ENCODE measurements around the gene MYO3A.
"Not testable (repeated sequence)": the region's sequence is repeated elsewhere in the genome, so short reads cannot be mapped to it uniquely, and the experiment has no call there.

The MYO3A gene

DNA sequence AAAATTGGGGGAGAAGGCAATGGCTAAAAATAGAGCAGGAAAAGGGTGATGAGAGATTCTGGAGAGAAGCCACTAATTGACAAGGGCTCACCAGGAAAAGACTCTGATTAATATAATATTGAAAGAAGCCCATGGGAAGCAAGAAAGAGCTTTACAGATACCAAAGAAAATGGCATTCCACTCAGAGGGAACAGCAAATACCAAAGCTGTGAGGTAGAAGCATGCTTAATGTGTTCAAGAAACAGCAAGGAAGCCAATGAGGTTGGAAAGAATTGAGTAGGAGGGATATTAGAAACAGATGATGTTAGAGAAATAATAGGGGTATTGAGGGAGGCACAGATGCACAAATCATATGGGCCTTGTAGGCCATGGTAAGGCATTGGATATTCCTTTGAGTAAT, 130.1 kb downstream of the MYO3A start:
- no peak overlapping the region for H3K27ac ChIP-seq (replicated peaks; ENCODE audit: low read length)
- H3K79me1 ChIP-seq (ENCODE audit: low read depth, low read length) = no peaks in the 10 kb centered on the region
- no peak overlapping the region for H3K4me3 ChIP-seq (ENCODE audit: low read length in 2 of 2)
- H3K4me2 ChIP-seq (ENCODE audit: insufficient read depth, low read length, poor library complexity, severe bottlenecking) = no peak overlapping the region
- H2BK12ac ChIP-seq (ENCODE audit: low read length) = no peak overlapping the region
- H3K9ac ChIP-seq (ENCODE audit: low read depth, low read length, poor library complexity) = no peak overlapping the region
- no peaks in the 10 kb centered on the region for H3K4me1 ChIP-seq (ENCODE audit: control insufficient read depth in 2 of 2, insufficient read depth in 1 of 2, low read depth in 1 of 2, low read length in 2 of 2)
- H2AK5ac ChIP-seq (ENCODE audit: low read depth, low read length) = no peak overlapping the region
- DNase-seq (ENCODE audit: low spot score) = no peak
- no peaks in the 10 kb centered on the region for H3K36me3 ChIP-seq (replicated peaks in 1 of 2; ENCODE audit: control insufficient read depth in 2 of 2, insufficient read depth in 2 of 2, low read length in 2 of 2)
- no peak overlapping the region for H3K4ac ChIP-seq (ENCODE audit: low read length)
- no peak overlapping the region for H3K14ac ChIP-seq (ENCODE audit: low read length)
- no peak overlapping the region for H3K18ac ChIP-seq (ENCODE audit: low read length)
- H2BK120ac ChIP-seq (ENCODE audit: low read depth, low read length) = no peak overlapping the region
- no peak overlapping the region for H3K23ac ChIP-seq (ENCODE audit: low read depth, low read length, poor library complexity)
- no peaks in the 10 kb centered on the region for H3K27me3 ChIP-seq (ENCODE audit: control insufficient read depth in 3 of 3, insufficient read depth in 3 of 3, low read depth in 1 of 3, low read length in 3 of 3)
- H2AFZ ChIP-seq (ENCODE audit: low read length) = no peak overlapping the region
- H4K91ac ChIP-seq (ENCODE audit: low read depth, low read length, poor library complexity) = no peak overlapping the region
- no peak overlapping the region for H4K8ac ChIP-seq (ENCODE audit: low read depth, low read length)
- no peaks in the 10 kb centered on the region for H3K9me3 ChIP-seq (replicated peaks in 1 of 2; ENCODE audit: control insufficient read depth in 2 of 2, insufficient read depth in 1 of 2, low read depth in 1 of 2, low read length in 2 of 2)
- no peak overlapping the region for H2BK15ac ChIP-seq (ENCODE audit: low read length)
- H2BK5ac ChIP-seq (ENCODE audit: low read length) = no peak overlapping the region

DNA sequence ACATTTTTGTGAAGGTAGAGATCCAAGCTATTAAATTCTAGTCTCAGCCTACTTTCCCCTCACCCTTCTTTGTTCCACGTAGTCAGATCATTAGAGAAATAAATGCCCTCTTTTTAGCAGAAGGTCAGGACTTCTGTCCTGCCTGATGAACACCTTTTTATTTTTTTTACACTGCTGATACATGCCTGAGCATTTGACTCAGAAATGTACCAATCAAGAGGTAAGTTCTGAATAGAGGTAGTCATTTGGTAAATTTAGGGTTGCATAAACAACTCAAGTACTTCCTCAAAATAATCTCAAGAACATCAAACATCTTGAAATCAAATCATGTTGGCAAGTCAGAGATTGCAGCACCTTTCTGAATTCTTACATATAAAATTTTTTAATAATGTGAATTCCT, 133.7 kb downstream of the MYO3A start:
- no peak overlapping the region for H2BK15ac ChIP-seq (ENCODE audit: low read length)
- no peak for DNase-seq (ENCODE audit: low spot score)
- no peak overlapping the region for H3K23ac ChIP-seq (ENCODE audit: low read depth, low read length, poor library complexity)
- no CpG with 5 or more reads among the region's 1 CpG for WGBS, 2 donors (ENCODE audit: extremely low coverage in 2 of 2, insufficient read length in 2 of 2, insufficient replicate concordance in 1 of 2)
- H2BK5ac ChIP-seq (ENCODE audit: low read length) = no peak overlapping the region
- no peak overlapping the region for H4K91ac ChIP-seq (ENCODE audit: low read depth, low read length, poor library complexity)
- no peak overlapping the region for H2BK12ac ChIP-seq (ENCODE audit: low read length)
- H3K4me3 ChIP-seq (ENCODE audit: low read length in 2 of 2) = no peak overlapping the region
- no peak overlapping the region for H3K14ac ChIP-seq (ENCODE audit: low read length)
- no peaks in the 10 kb centered on the region for H3K27me3 ChIP-seq (ENCODE audit: control insufficient read depth in 3 of 3, insufficient read depth in 3 of 3, low read depth in 1 of 3, low read length in 3 of 3)
- H2AFZ ChIP-seq (ENCODE audit: low read length) = no peak overlapping the region
- no peak overlapping the region for H4K8ac ChIP-seq (ENCODE audit: low read depth, low read length)
- no peak overlapping the region for H3K18ac ChIP-seq (ENCODE audit: low read length)
- no peak overlapping the region for H3K4ac ChIP-seq (ENCODE audit: low read length)
- no peak overlapping the region for H3K27ac ChIP-seq (replicated peaks; ENCODE audit: low read length)
- H2BK120ac ChIP-seq (ENCODE audit: low read depth, low read length) = no peak overlapping the region
- H3K9ac ChIP-seq (ENCODE audit: low read depth, low read length, poor library complexity) = no peak overlapping the region
- H3K4me2 ChIP-seq (ENCODE audit: insufficient read depth, low read length, poor library complexity, severe bottlenecking) = no peak overlapping the region
- H3K9me3 ChIP-seq (replicated peaks in 1 of 2; ENCODE audit: control insufficient read depth in 2 of 2, insufficient read depth in 1 of 2, low read depth in 1 of 2, low read length in 2 of 2) = no peaks in the 10 kb centered on the region
- H2AK5ac ChIP-seq (ENCODE audit: low read depth, low read length) = no peak overlapping the region
- H3K4me1 ChIP-seq (ENCODE audit: control insufficient read depth in 2 of 2, insufficient read depth in 1 of 2, low read depth in 1 of 2, low read length in 2 of 2) = no peaks in the 10 kb centered on the region
- H3K79me1 ChIP-seq (ENCODE audit: low read depth, low read length) = no peaks in the 10 kb centered on the region
- no peaks in the 10 kb centered on the region for H3K36me3 ChIP-seq (replicated peaks in 1 of 2; ENCODE audit: control insufficient read depth in 2 of 2, insufficient read depth in 2 of 2, low read length in 2 of 2)

DNA sequence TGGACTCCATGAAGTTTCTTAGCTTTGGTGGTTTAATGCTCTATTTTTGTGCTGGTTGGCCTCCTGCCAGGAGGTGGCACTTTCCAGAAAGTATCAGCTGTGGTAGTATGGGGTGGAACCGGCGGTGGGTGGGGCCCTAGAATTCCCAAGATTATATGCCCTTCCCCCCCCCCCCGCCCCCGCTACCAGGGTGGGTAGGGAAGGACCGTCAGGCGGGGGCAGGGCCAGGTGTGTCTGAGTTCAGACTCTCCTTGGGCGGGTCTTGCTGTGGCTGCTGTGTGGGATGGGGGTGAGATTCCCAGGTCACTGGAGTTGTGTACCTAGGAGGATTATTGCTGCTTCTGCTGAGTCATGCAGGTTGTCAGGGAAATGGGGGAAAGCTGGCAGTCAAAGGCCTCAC, 146.9 kb downstream of the MYO3A start:
- H4K8ac ChIP-seq (ENCODE audit: low read depth, low read length); H4K91ac ChIP-seq (ENCODE audit: low read depth, low read length, poor library complexity); H3K14ac ChIP-seq (ENCODE audit: low read length); H3K9ac ChIP-seq (ENCODE audit: low read depth, low read length, poor library complexity); H3K4ac ChIP-seq (ENCODE audit: low read length); H3K9me3 ChIP-seq (replicated peaks in 1 of 2; ENCODE audit: control insufficient read depth in 2 of 2, insufficient read depth in 1 of 2, low read depth in 1 of 2, low read length in 2 of 2); H3K79me1 ChIP-seq (ENCODE audit: low read depth, low read length); DNase-seq (ENCODE audit: low spot score); H3K4me1 ChIP-seq (ENCODE audit: control insufficient read depth in 2 of 2, insufficient read depth in 1 of 2, low read depth in 1 of 2, low read length in 2 of 2); H2BK12ac ChIP-seq (ENCODE audit: low read length); H2BK15ac ChIP-seq (ENCODE audit: low read length); H3K27me3 ChIP-seq (ENCODE audit: control insufficient read depth in 3 of 3, insufficient read depth in 3 of 3, low read depth in 1 of 3, low read length in 3 of 3); H2AK5ac ChIP-seq (ENCODE audit: low read depth, low read length); H3K27ac ChIP-seq (replicated peaks; ENCODE audit: low read length); H3K4me2 ChIP-seq (ENCODE audit: insufficient read depth, low read length, poor library complexity, severe bottlenecking); H3K18ac ChIP-seq (ENCODE audit: low read length); H2AFZ ChIP-seq (ENCODE audit: low read length); H2BK5ac ChIP-seq (ENCODE audit: low read length); H3K23ac ChIP-seq (ENCODE audit: low read depth, low read length, poor library complexity); H2BK120ac ChIP-seq (ENCODE audit: low read depth, low read length); H3K4me3 ChIP-seq (ENCODE audit: low read length in 2 of 2); H3K36me3 ChIP-seq (replicated peaks in 1 of 2; ENCODE audit: control insufficient read depth in 2 of 2, insufficient read depth in 2 of 2, low read length in 2 of 2): not testable (repeated sequence)
- WGBS, 2 donors (ENCODE audit: extremely low coverage in 2 of 2, insufficient read length in 2 of 2, insufficient replicate concordance in 1 of 2) = no CpG with 5 or more reads among the region's 7 CpGs

DNA sequence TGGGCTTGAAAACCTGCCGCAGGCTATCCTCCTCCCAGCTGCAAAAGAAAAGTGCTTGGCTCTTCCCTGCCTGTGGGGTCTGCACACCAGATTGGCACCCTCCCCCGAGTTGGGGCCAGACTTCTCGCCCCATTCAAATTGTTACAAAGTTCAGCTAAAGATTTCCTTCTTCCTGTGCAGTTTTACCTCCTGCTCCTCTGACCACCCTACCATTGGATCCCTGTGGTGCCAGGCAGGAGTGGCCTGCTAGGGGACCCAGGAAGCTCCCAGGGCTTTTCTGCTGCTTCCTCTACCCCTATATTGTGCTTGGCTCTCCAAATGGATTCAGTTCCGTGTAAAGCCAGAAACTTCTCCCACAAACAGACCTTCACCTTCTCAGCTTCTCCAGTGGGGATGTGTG, 147.4 kb downstream of the MYO3A start:
- WGBS, 2 donors (ENCODE audit: extremely low coverage in 2 of 2, insufficient read length in 2 of 2, insufficient replicate concordance in 1 of 2) = no CpG with 5 or more reads among the region's 4 CpGs
- no peak overlapping the region for H2BK120ac ChIP-seq (ENCODE audit: low read depth, low read length)
- no peak overlapping the region for H2BK5ac ChIP-seq (ENCODE audit: low read length)
- H2AFZ ChIP-seq (ENCODE audit: low read length) = no peak overlapping the region
- no peak overlapping the region for H3K18ac ChIP-seq (ENCODE audit: low read length)
- H3K4me3 ChIP-seq (ENCODE audit: low read length in 2 of 2) = no peak overlapping the region
- H3K9me3 ChIP-seq (replicated peaks in 1 of 2; ENCODE audit: control insufficient read depth in 2 of 2, insufficient read depth in 1 of 2, low read depth in 1 of 2, low read length in 2 of 2) = no peaks in the 10 kb centered on the region
- no peaks in the 10 kb centered on the region for H3K79me1 ChIP-seq (ENCODE audit: low read depth, low read length)
- H4K8ac ChIP-seq (ENCODE audit: low read depth, low read length) = no peak overlapping the region
- no peak overlapping the region for H3K9ac ChIP-seq (ENCODE audit: low read depth, low read length, poor library complexity)
- H3K36me3 ChIP-seq (replicated peaks in 1 of 2; ENCODE audit: control insufficient read depth in 2 of 2, insufficient read depth in 2 of 2, low read length in 2 of 2) = peaks cover 0 to 2% of the 10 kb centered on the region in 2 donors
- no peak overlapping the region for H3K4me2 ChIP-seq (ENCODE audit: insufficient read depth, low read length, poor library complexity, severe bottlenecking)
- H3K4ac ChIP-seq (ENCODE audit: low read length) = no peak overlapping the region
- H3K23ac ChIP-seq (ENCODE audit: low read depth, low read length, poor library complexity) = no peak overlapping the region
- no peak overlapping the region for H3K14ac ChIP-seq (ENCODE audit: low read length)
- no peaks in the 10 kb centered on the region for H3K27me3 ChIP-seq (ENCODE audit: control insufficient read depth in 3 of 3, insufficient read depth in 3 of 3, low read depth in 1 of 3, low read length in 3 of 3)
- H2BK12ac ChIP-seq (ENCODE audit: low read length) = no peak overlapping the region
- no peaks in the 10 kb centered on the region for H3K4me1 ChIP-seq (ENCODE audit: control insufficient read depth in 2 of 2, insufficient read depth in 1 of 2, low read depth in 1 of 2, low read length in 2 of 2)
- H3K27ac ChIP-seq (replicated peaks; ENCODE audit: low read length) = no peak overlapping the region
- DNase-seq (ENCODE audit: low spot score) = no peak
- no peak overlapping the region for H2AK5ac ChIP-seq (ENCODE audit: low read depth, low read length)
- no peak overlapping the region for H4K91ac ChIP-seq (ENCODE audit: low read depth, low read length, poor library complexity)
- H2BK15ac ChIP-seq (ENCODE audit: low read length) = no peak overlapping the region

Measured in neuronal stem cell (in vitro differentiated cells).